ENCODE data around the gene TRPV2.

Gene TRPV2

DNA sequence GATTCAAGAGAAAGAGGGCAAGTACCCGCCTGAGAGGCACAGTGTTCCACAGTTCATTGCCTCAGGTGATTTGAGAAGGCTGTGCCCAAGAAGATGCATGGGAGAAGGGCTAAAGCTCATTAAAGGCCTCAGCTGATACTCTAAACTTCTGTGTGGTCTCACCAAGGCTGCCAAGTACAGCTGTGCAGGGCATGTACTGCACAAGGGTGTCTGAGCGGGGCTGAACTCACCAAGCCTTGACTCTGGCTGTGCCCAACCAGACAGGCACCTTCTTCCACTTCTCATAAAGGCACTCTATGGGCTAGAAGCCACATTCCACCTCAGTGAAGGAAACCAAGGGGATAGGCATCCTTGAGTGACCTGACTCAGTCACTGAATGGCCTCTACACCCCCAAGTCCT, 63.9 kb downstream of the TRPV2 start:
- H3K36me3 ChIP-seq = no peaks in the 10 kb centered on the region
- intact Hi-C loops (cut with DNase I; ENCODE audit: low total_unique reads) = no loop called here

DNA sequence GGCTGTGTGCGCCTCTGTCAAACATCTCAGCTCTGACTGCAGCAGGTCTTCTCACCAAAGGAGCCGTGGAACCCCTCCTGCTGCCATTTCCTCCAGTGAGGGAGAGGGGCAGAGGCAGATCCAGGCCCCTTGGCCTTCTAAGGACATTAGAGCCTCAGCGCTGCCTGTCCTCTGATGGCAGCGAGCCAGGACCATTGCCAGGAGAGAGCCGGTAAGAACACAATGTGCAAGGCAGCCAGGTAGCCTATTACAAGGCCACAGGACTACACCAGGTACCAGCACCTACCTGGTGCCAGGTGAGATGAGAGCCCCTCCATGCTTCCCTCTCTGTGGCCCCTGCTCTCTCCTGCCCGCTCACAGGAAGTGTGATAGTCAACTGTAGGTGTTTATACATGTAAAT, 65.6 kb downstream of the TRPV2 start:
- DNase-seq = no peak
- no peak overlapping the region for H3K4me3 ChIP-seq
- TF ChIP-seq, protein P1, sequence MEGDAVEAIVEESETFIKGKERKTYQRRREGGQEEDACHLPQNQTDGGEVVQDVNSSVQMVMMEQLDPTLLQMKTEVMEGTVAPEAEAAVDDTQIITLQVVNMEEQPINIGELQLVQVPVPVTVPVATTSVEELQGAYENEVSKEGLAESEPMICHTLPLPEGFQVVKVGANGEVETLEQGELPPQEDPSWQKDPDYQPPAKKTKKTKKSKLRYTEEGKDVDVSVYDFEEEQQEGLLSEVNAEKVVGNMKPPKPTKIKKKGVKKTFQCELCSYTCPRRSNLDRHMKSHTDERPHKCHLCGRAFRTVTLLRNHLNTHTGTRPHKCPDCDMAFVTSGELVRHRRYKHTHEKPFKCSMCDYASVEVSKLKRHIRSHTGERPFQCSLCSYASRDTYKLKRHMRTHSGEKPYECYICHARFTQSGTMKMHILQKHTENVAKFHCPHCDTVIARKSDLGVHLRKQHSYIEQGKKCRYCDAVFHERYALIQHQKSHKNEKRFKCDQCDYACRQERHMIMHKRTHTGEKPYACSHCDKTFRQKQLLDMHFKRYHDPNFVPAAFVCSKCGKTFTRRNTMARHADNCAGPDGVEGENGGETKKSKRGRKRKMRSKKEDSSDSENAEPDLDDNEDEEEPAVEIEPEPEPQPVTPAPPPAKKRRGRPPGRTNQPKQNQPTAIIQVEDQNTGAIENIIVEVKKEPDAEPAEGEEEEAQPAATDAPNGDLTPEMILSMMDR (IDR thresholded peaks at IDR 0.05) = no peak
- H3K4me1 ChIP-seq = peaks cover 0 to 42% (median 12%) of the 10 kb centered on the region in 4 donors
- H3K9me3 ChIP-seq = no peaks in the 10 kb centered on the region
- H3K27me3 ChIP-seq = peaks cover 0 to 7% of the 10 kb centered on the region in 2 donors
- intact Hi-C loops (cut with DNase I; ENCODE audit: low total_unique reads) = no loop called here
- no peak overlapping the region for H3K27ac ChIP-seq
- no peaks in the 10 kb centered on the region for H3K36me3 ChIP-seq

More for the DNA sequence above, 63.9 kb downstream of the TRPV2 start:
- H3K27me3 ChIP-seq = peaks cover 0 to 7% of the 10 kb centered on the region in 2 donors
- H3K27ac ChIP-seq = peak overlapping the region; percentile 37 to 70
- no peak overlapping the region for H3K4me3 ChIP-seq
- H3K4me1 ChIP-seq = peaks cover 0 to 26% (median 5%) of the 10 kb centered on the region in 4 donors
- H3K9me3 ChIP-seq = no peaks in the 10 kb centered on the region
- no peak for DNase-seq
- TF ChIP-seq, protein P1 (IDR thresholded peaks at IDR 0.05) = no peak

DNA sequence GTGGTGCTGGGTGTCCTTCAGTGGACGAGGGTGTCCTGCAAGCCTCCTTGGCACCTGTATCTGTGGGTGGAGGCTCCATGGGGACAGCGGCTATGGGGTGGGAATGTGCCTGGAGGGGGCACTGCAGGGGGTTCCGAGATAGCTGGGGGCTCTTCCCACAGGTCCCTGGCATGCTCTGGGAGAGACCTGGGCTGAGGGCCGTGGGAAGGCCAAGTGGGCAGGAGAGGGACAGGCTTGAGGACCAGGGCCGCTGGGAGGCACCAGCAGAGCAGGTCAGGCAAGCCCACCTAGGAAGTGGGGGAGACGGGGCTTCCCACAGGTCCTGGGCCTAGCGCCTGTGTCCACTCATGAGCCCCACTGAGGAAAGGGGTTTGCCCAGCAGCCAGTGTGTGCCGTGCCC, 66.9 kb downstream of the TRPV2 start:
- Histone ChIP-seq H3K27me3 (peaks cover 0 to 7% of the 10 kb centered on the region in 2 donors), H3K27ac (no peak overlapping the region), H3K9me3 (no peaks in the 10 kb centered on the region), H3K4me3 (no peak overlapping the region), H3K4me1 (peaks cover 0 to 49% (median 21%) of the 10 kb centered on the region in 4 donors), H3K36me3 (no peaks in the 10 kb centered on the region)
- TF ChIP-seq, protein P1 (IDR thresholded peaks at IDR 0.05) = no peak
- intact Hi-C loops (cut with DNase I; ENCODE audit: low total_unique reads) = no loop called here
- DNase-seq = no peak

DNA sequence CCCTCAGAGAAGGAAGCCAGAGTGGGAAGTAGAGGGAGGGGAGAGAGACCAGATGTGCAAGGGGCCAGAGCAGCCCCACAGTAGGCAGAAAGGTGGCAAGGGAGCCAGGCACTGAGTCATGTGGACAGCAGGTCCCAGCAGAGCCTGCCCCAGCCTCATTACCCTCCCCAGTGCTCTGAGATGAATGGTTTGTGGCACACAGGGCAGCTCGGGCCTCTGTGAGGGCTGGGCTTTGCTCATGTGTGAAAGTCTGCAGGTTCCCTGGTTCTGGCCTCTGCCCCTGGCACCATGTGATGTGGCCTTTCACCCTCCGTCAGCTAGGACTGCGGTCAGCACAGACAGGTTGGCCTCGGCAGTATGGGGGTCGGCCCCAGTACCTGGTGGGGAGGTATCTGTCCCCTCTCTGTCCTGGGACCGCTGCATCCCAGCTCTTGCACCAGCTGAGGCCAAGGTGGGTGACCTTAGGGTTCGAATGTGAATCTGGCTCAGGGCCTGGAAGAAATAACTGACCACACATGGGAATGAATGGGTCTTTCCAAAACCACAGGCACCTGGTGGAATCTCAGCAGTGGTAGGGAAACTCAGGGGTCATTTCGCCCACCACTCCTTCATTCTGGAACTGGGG, 67.8 kb downstream of the TRPV2 start:
- peaks cover 0 to 7% of the 10 kb centered on the region in 2 donors for H3K27me3 ChIP-seq
- TF ChIP-seq, protein P1 (IDR thresholded peaks at IDR 0.05) = no peak
- intact Hi-C loops (cut with DNase I; ENCODE audit: low total_unique reads) = no loop called here
- no peak for DNase-seq
- no peak overlapping the region for H3K27ac ChIP-seq
- no peak overlapping the region for H3K4me3 ChIP-seq
- H3K9me3 ChIP-seq = no peaks in the 10 kb centered on the region
- H3K4me1 ChIP-seq = peaks cover 0 to 40% (median 17%) of the 10 kb centered on the region in 4 donors
- H3K36me3 ChIP-seq = no peaks in the 10 kb centered on the region

DNA sequence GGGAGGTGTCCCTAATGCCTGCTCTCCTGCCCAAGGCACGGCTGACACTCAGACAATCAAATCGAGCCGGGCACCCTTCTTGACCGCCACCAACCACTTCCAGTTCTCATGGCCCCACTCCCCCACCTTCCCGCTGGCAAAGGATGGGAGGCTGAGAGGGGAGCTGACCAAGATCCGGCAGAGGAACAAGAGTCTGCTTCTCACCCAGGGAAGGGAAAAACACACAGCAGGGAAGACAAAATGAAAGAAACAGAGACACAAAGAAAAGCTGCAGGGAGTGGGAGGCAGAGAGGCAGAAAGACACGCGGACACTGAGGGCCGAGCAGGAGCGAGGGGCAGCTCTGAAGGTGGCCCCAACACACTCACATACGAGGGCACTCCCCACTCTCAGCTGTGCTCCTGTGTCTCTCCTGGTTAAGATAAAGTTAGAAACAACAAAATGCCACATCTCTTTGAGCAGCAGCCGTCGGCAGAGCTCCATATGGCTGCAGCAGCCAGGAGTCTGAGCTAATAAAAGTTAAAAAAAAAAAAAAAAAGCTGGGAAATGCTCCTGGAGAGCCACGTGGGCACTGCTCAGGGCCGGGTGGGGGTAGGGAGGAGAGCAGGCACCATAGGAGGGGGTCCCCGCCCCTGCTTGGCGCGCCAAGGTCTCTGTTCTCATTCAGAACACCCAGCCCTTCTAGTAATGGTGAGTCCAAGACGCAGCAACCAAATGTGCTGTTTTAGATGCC, 69.2 kb downstream of the TRPV2 start:
- H3K36me3 ChIP-seq = no peaks in the 10 kb centered on the region
- no peaks in the 10 kb centered on the region for H3K9me3 ChIP-seq
- TF ChIP-seq, protein P1 (IDR thresholded peaks at IDR 0.05) = no peak
- no peak overlapping the region for H3K27ac ChIP-seq
- H3K27me3 ChIP-seq = peaks cover 0 to 7% of the 10 kb centered on the region in 2 donors
- DNase-seq = no peak
- H3K4me3 ChIP-seq = no peak overlapping the region
- H3K4me1 ChIP-seq = peaks cover 0 to 28% (median 17%) of the 10 kb centered on the region in 4 donors
- intact Hi-C loops (cut with DNase I; ENCODE audit: low total_unique reads) = loop anchor here (5.0 kb wide), 1 partner anchor 1208 kb away; no protein-coding TSS in a partner anchor
